WI38 (cell line): Measurements from ENCODE around the gene CCNI2.

Source experiments
- H3K4me3 ChIP-seq: 2 replicates; pipeline ENCODE4 v1.5.1; 2011; ENCODE audit warnings: low read depth, mild to moderate bottlenecking, control low read depth, low read length
- CTCF ChIP-seq: IDR thresholded peaks from 2 replicates; pipeline ENCODE4 v1.5.1; 2012; ENCODE audit warnings: low read depth, mild to moderate bottlenecking, control low read depth, low read length

CCNI2 gene

GRCh38 chr5:132746954-132747615 lies at the start of gene CCNI2:
TSS of gene CCNI2 (plus strand) at chr5:132747426. CDS start at chr5:132747496, 70 bp downstream.
- peak within 1 kb of the TSS; percentile 36 for H3K4me3 ChIP-seq
- no peak for TF ChIP-seq CTCF

- no peak for TF ChIP-seq CTCF
- no peak overlapping the region for H3K4me3 ChIP-seq
These were observed 42.4 kb upstream of the CCNI2 start for GRCh38 chr5:132704875-132705274.

GRCh38 chr5:132708645-132709044 lies 38.6 kb upstream of the CCNI2 start:
- no peak overlapping the region for H3K4me3 ChIP-seq
- no peak for TF ChIP-seq CTCF

- TF ChIP-seq CTCF: peak; percentile 6; the same call in 1 of the 2 replicates
- no peak overlapping the region for H3K4me3 ChIP-seq
These were observed 32.5 kb upstream of the CCNI2 start for GRCh38 chr5:132714456-132715307.

- no peak for TF ChIP-seq CTCF
- no peak overlapping the region for H3K4me3 ChIP-seq
These were observed 28.5 kb upstream of the CCNI2 start for GRCh38 chr5:132718544-132719312.

- no peak for TF ChIP-seq CTCF
- no peak overlapping the region for H3K4me3 ChIP-seq
These were observed 21.5 kb upstream of the CCNI2 start for GRCh38 chr5:132725745-132726144.
